HepG2 (cell line): Measurements from ENCODE around the gene CD2. TPM values are rescaled to one million over a fixed set of nuclear protein-coding genes. Genes with fewer than 3 reads are reported as not detected.

ENCODE experiments used
- ATAC-seq: fragments of 200-7000 bp; cut with Tn5 transposase; 3 replicates; pipeline ENCODE4 v1.9.1; 2020; ENCODE audit warnings: mild to moderate bottlenecking, moderate library complexity
- BruUV-seq: library from RNA; stranded (reverse); fragments of 400-500 nt; replicated peaks from 2 replicates; lab custom pipeline; 2021; lab: Mats Ljungman, UMichigan
- CTCF ChIA-PET: fragments of 300-600 bp; formaldehyde crosslinking; extraction: SDS; loops from one replicate; lab custom pipeline; 2021; ENCODE audit warnings: low total read pairs, inconsistent platforms, low intra/inter-chr PET ratio; lab: Yijun Ruan, JAX
- POLR2A ChIA-PET: fragments of 350-600 bp; sonication (Branson Sonifier 250); formaldehyde crosslinking; loops from one replicate; lab custom pipeline; 2020; ENCODE audit warnings: antibody characterized with exemption, inconsistent platforms; lab: Yijun Ruan, JAX
- DNase-seq: peaks from one replicate; pipeline ENCODE4 v3.0.0-alpha.2; 2015; ENCODE audit warnings: low spot score
- FAIRE-seq: peaks from 3 replicates; lab custom pipeline; 2011; peaks lifted over from hg19 to GRCh38; lab: Jason Lieb, UNC
- H2AFZ ChIP-seq: one replicate; pipeline ENCODE4 v1.6.1; 2011; ENCODE audit warnings: low read length, inconsistent platforms
- H3K27ac ChIP-seq: fragments of 300-600 bp; 3 replicates; pipeline ENCODE4 v1.8.0; 2011; ENCODE audit warnings: mixed run types, mild to moderate bottlenecking, mixed read lengths, low read length, inconsistent platforms; ENCODE audit not compliant: insufficient read depth; ENCODE audit errors: extremely low read length
- H3K27me3 ChIP-seq, 2 experiments: fragments of 200-600 bp in 1 of 2; 2 replicates in 1 of 2; 3 replicates in 1 of 2; pipeline versions ENCODE4 v1.6.0 to v1.8.0; 2011; ENCODE audit warnings: low read length in 2 of 2, mild to moderate bottlenecking in 2 of 2, moderate library complexity in 2 of 2, inconsistent platforms in 1 of 2; ENCODE audit not compliant: insufficient read depth in 2 of 2, control insufficient read depth in 1 of 2
- H3K36me3 ChIP-seq, 2 experiments: fragments of 200-600 bp in 1 of 2; replicated peaks in 1 of 2; 2 replicates in 1 of 2; 3 replicates in 1 of 2; pipeline versions ENCODE4 v1.5.1 to v1.8.0; 2011; ENCODE audit warnings: low read length in 2 of 2, inconsistent platforms in 1 of 2; ENCODE audit not compliant: insufficient read depth in 2 of 2, control insufficient read depth in 1 of 2
- H3K4me1 ChIP-seq: 2 replicates; pipeline ENCODE4 v1.5.1; 2012; ENCODE audit warnings: low read length, inconsistent platforms; ENCODE audit not compliant: insufficient read depth
- H3K4me2 ChIP-seq: 2 replicates; pipeline ENCODE4 v1.6.0; 2011; ENCODE audit warnings: low read depth, low read length, inconsistent platforms
- H3K4me3 ChIP-seq, 3 experiments: fragments of 200-600 bp in 1 of 3; sonication (generic), shearing (Covaris generic) in 1 of 3; replicated peaks in 1 of 3; 2 replicates each; pipeline ENCODE4 v1.5.1; 2011 to 2016; ENCODE audit warnings: low read length in 3 of 3, inconsistent platforms in 2 of 3, low read depth in 2 of 3, mild to moderate bottlenecking in 2 of 3, control low read depth in 1 of 3, mixed read lengths in 1 of 3; ENCODE audit not compliant: insufficient read depth in 1 of 3
- H3K79me2 ChIP-seq: one replicate; pipeline ENCODE4 v1.6.1; 2011; ENCODE audit warnings: low read length, inconsistent platforms; ENCODE audit not compliant: insufficient read depth
- H3K9ac ChIP-seq: 2 replicates; pipeline ENCODE4 v1.6.0; 2011; ENCODE audit warnings: mild to moderate bottlenecking, low read depth, low read length, inconsistent platforms; ENCODE audit not compliant: insufficient read depth
- H3K9me3 ChIP-seq: 2 replicates; pipeline ENCODE4 v1.5.1; 2012; ENCODE audit warnings: mild to moderate bottlenecking, low read length
- H4K20me1 ChIP-seq: 2 replicates; pipeline ENCODE4 v1.6.0; 2011; ENCODE audit warnings: inconsistent platforms, mild to moderate bottlenecking, low read length, moderate library complexity; ENCODE audit not compliant: insufficient read depth
- CBX1 ChIP-seq: IDR thresholded peaks from one replicate; pipeline ENCODE4 v1.6.1; 2016; ENCODE audit warnings: antibody characterized with exemption, low read depth
- GTF2F1 ChIP-seq: fragments of 150-350 bp; IDR thresholded peaks from 2 replicates; pipeline ENCODE4 v1.6.1; 2014; ENCODE audit warnings: low read length
- PAX8 ChIP-seq: sonication (generic); formaldehyde crosslinking; IDR thresholded peaks from 2 replicates; pipeline ENCODE4 v1.8.0; 2022; ENCODE audit warnings: mild to moderate bottlenecking, missing genetic modification reagents, borderline replicate concordance
- PBX2 ChIP-seq: IDR thresholded peaks from 2 replicates; pipeline ENCODE4 v1.6.1; 2016; ENCODE audit warnings: control low read depth
- ZFP37 ChIP-seq: sonication (generic); formaldehyde crosslinking; IDR thresholded peaks from 2 replicates; pipeline ENCODE4 v1.4.0; 2020; ENCODE audit warnings: missing genetic modification reagents, borderline replicate concordance
- ZMYM2 ChIP-seq: sonication (generic); formaldehyde crosslinking; IDR thresholded peaks from 2 replicates; pipeline ENCODE4 v1.8.0; 2022; ENCODE audit warnings: mild to moderate bottlenecking, missing genetic modification reagents
- ZNF772 ChIP-seq: sonication (generic); formaldehyde crosslinking; IDR thresholded peaks from 2 replicates; pipeline ENCODE4 v1.5.0; 2020; ENCODE audit warnings: mild to moderate bottlenecking, missing genetic modification reagents
- ZZZ3 ChIP-seq: sonication (generic); formaldehyde crosslinking; IDR thresholded peaks from 2 replicates; pipeline ENCODE4 v1.4.0; 2020; ENCODE audit warnings: missing genetic modification reagents, mild to moderate bottlenecking, borderline replicate concordance
- WGBS: methylation state at CpG from one replicate; pipeline ENCODE4 v1.1.6; 2017; ENCODE audit warnings: low lambda C conversion rate; 5-methylcytosine and 5-hydroxymethylcytosine counted together
- in situ Hi-C: cut with HindIII; loops from 2 replicates; pipeline ENCODE4 v1.10.0; 2017; ENCODE audit warnings: low pct_unique_long_range_greater_than_20kb; ENCODE audit not compliant: extremely low pct_ligation_motif_present
- intact Hi-C: fragments of 100-400 bp; cut with micrococcal nuclease; formaldehyde crosslinking; loops from one replicate; pipeline ENCODE4 v1.10.0; 2022; ENCODE audit not compliant: unreplicated experiment
- polyA plus RNA-seq, 8 experiments: library from polyadenylated mRNA; depleted of rRNA in 3 of 8; stranded (reverse) in 7 of 8; unstranded in 1 of 8; fragments of >200 nt; fragmentation: Illumina TruSeq in 4 of 8; extraction: Trizol in 4 of 8; gene quantifications; 2 replicates each; pipeline versions ENCODE4 v1.2.1 to v1.2.3, GENCODE V29; 2011 to 2016; ENCODE audit warnings: low read depth in 4 of 8, missing spikeins in 1 of 8, mixed read lengths in 1 of 8; ENCODE audit not compliant: insufficient read depth in 1 of 8
- total RNA-seq, 5 experiments: library from RNA; depleted of rRNA; stranded (reverse); fragments of >200 nt; fragmentation: Illumina TruSeq; extraction: Trizol; gene quantifications; 2 replicates each; pipeline ENCODE4 v1.2.3, GENCODE V29; 2016; ENCODE audit warnings: low read depth in 1 of 5

Gene CD2
- total and polyA plus RNA-seq, 2 of the 13 experiments (the other 11 are each of a cell fraction or from before 2014, with no cell fraction given) = not detected

DNA sequence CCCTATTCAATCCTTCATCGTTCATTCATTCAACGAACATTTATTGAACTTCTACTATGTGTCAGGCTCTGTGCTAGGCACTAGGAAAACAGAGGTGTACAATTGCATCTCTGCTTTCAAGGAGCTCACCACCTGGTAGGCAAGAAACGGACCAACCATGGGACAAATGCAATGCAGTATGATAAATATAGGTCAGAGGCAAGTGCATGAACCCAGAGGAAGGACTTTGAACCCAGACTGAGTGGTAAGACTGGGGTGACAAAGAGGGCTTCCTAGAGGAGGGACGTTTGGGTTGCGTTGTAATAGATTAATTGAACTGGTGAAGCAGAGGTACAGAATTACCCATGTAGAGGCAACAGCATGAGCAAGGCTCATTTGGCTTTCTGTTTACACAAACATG lies 16.4 kb downstream of the CD2 start:
- intact Hi-C loops (no loop called here), in situ Hi-C loops (no loop called here)
- no TSS peak for BruUV-seq
- ATAC-seq (no peak), DNase-seq (no peak), FAIRE-seq (no peak)
- no peaks in the 10 kb centered on the region for H3K9me3 ChIP-seq
- H3K9ac ChIP-seq = no peak overlapping the region
- H3K27ac ChIP-seq = no peak overlapping the region
- ChIA-PET CTCF (no interaction called here), POLR2A (no interaction called here)
- H3K27me3 ChIP-seq = peaks cover 0 to 2% of the 10 kb centered on the region in 2 experiments; a peak in 1 of 5 replicates
- WGBS = 15% methylated on average over 5 of the region's 5 CpGs
- no peaks in the 10 kb centered on the region for H3K4me1 ChIP-seq
- H3K4me2 ChIP-seq = no peak overlapping the region
- TF ChIP-seq ZZZ3 (CRISPR knock-in tag) = no peak
- no peak for TF ChIP-seq PBX2 (CRISPR knock-in tag)
- no peaks in the 10 kb centered on the region for H3K36me3 ChIP-seq
- H3K79me2 ChIP-seq = no peaks in the 10 kb centered on the region
- H4K20me1 ChIP-seq = no peaks in the 10 kb centered on the region
- H3K4me3 ChIP-seq = no peak overlapping the region
- H2AFZ ChIP-seq = no peak overlapping the region

GRCh38 chr1:116771997-116772647 lies 17.9 kb downstream of the CD2 start:
- Histone ChIP-seq H3K27me3 (peaks cover 0 to 2% of the 10 kb centered on the region in 2 experiments; a peak in 1 of 5 replicates), H3K9ac (no peak overlapping the region), H2AFZ (no peak overlapping the region), H3K27ac (no peak overlapping the region), H3K4me1 (peaks cover 2% of the 10 kb centered on the region), H3K4me3 (no peak overlapping the region), H3K4me2 (no peak overlapping the region), H3K9me3 (peaks cover 6% of the 10 kb centered on the region; the same call in 1 of the 2 replicates)
- ChIA-PET CTCF (no interaction called here), POLR2A (no interaction called here)
- no peak for DNase-seq
- 0% methylated on average over 2 of the region's 2 CpGs for WGBS
- intact Hi-C loops = no loop called here
- TF ChIP-seq CBX1 (no peak), ZNF772 (CRISPR knock-in tag) (no peak), PAX8 (CRISPR knock-in tag) (no peak), ZMYM2 (CRISPR knock-in tag) (no peak), GTF2F1 (no peak), ZFP37 (no peak)
- TF ChIP-seq, all 625 proteins: peak for 0
- ATAC-seq (no peak), FAIRE-seq (no peak)
- no peaks in the 10 kb centered on the region for H3K36me3 ChIP-seq
- in situ Hi-C loops = no loop called here
- H3K79me2 ChIP-seq = no peaks in the 10 kb centered on the region
- BruUV-seq = no TSS peak
- no peaks in the 10 kb centered on the region for H4K20me1 ChIP-seq
